Sigmoid colon (tissue), 7 donors: Measurements from ENCODE around the gene GUCY2F. TPM values are rescaled to one million over a fixed set of nuclear protein-coding genes. Genes with fewer than 3 reads are reported as not detected.

ENCODE experiments used
- DNase-seq: peaks from one replicate; pipeline ENCODE4 v3.0.0-alpha.2; 2019
- H3K27ac ChIP-seq, 4 donors: fragments of 200-600 bp; sonication (generic); one replicate each; pipeline ENCODE4 v1.5.1; 2016 to 2019; ENCODE audit warnings: mild to moderate bottlenecking in 1 of 4
- H3K27me3 ChIP-seq, 3 donors: fragments of 200-600 bp; sonication (generic); one replicate each; pipeline ENCODE4 v1.5.1; 2019; ENCODE audit warnings: mild to moderate bottlenecking in 1 of 3
- H3K36me3 ChIP-seq, 4 donors: fragments of 200-600 bp; sonication (generic); one replicate each; pipeline ENCODE4 v1.5.1; 2016 to 2019
- H3K4me1 ChIP-seq, 4 donors: fragments of 200-600 bp; sonication (generic); one replicate each; pipeline ENCODE4 v1.5.1; 2017 to 2019
- H3K4me3 ChIP-seq, 4 donors: fragments of 200-600 bp; sonication (generic); one replicate each; pipeline ENCODE4 v1.5.1; 2017 to 2019; ENCODE audit warnings: mild to moderate bottlenecking in 2 of 4, moderate library complexity in 1 of 4
- H3K9me3 ChIP-seq, 4 donors: fragments of 200-600 bp in 3 of 4; sonication (generic) in 3 of 4; one replicate each; pipeline versions ENCODE4 v1.5.1 to v1.6.1; 2013 to 2019
- CTCF ChIP-seq, 4 experiments: fragments of 450-650 bp in 3 of 4; fragments of 200-600 bp in 1 of 4; IDR thresholded peaks; one replicate each; pipeline ENCODE4 v1.5.1; 2016 to 2019; ENCODE audit warnings: antibody characterized with exemption in 4 of 4, mild to moderate bottlenecking in 3 of 4, moderate library complexity in 2 of 4
- EP300 ChIP-seq, 4 donors: sonication (generic); formaldehyde crosslinking; IDR thresholded peaks; one replicate each; pipeline ENCODE4 v1.6.1; 2017; ENCODE audit warnings: antibody characterized with exemption in 4 of 4
- POLR2A ChIP-seq, 2 donors: fragments of 450-650 bp; IDR thresholded peaks; one replicate each; pipeline ENCODE4 v1.6.1; 2016; ENCODE audit warnings: antibody characterized with exemption in 2 of 2, mild to moderate bottlenecking in 2 of 2, moderate library complexity in 2 of 2
- POLR2AphosphoS5 ChIP-seq, 4 donors: sonication (generic); formaldehyde crosslinking; IDR thresholded peaks; one replicate each; pipeline ENCODE4 v1.6.1; 2017; ENCODE audit warnings: antibody characterized with exemption in 4 of 4
- WGBS, 2 donors: extraction: QIAGEN DNeasy Blood & Tissue Kit; methylation state at CpG; one replicate each; pipeline ENCODE4 v1.1.7; 2013; 5-methylcytosine and 5-hydroxymethylcytosine counted together
- intact Hi-C: fragments of 100-400 bp; cut with DNase I; formaldehyde crosslinking; loops from one replicate; pipeline ENCODE4 v1.15.1; 2023
- polyA plus RNA-seq, 3 donors: library from polyadenylated mRNA; stranded (reverse); fragments of 200-250 nt; gene quantifications; one replicate each; pipeline ENCODE4 v1.2.3, GENCODE V29; 2013
- total RNA-seq, 4 donors: library from RNA; depleted of rRNA; stranded (reverse); fragments of >200 nt; gene quantifications; one replicate each; pipeline ENCODE4 v1.1.0, GENCODE V29; 2016
- donor health status: healthy with polysubstance abuse.
- donor health status: Bipolar disorder and iron deficiency.
- donor health status: healthy.

GUCY2F gene
- total and polyA plus RNA-seq, 7 donors, result 0.28 TPM; not detected in 6

GRCh38 chrX:109374262-109374960 is 107.5 kb downstream of the GUCY2F start:
- intact Hi-C loops, result no loop called here
- no peaks in the 10 kb centered on the region for H3K36me3 ChIP-seq
- H3K4me1 ChIP-seq, result no peaks in the 10 kb centered on the region
- TF ChIP-seq POLR2A (IDR thresholded peaks at IDR 0.05) (no peak), EP300 (IDR thresholded peaks at IDR 0.05) (no peak), CTCF (IDR thresholded peaks at IDR 0.05) (no peak), POLR2AphosphoS5 (IDR thresholded peaks at IDR 0.05) (no peak)
- H3K4me3 ChIP-seq, result no peak overlapping the region
- no peak overlapping the region for H3K27ac ChIP-seq
- DNase-seq, result no peak
- WGBS, 2 donors, result 77 to 83% methylated on average over 1 of the region's 1 CpG
- no peaks in the 10 kb centered on the region for H3K9me3 ChIP-seq
- no peaks in the 10 kb centered on the region for H3K27me3 ChIP-seq

DNA sequence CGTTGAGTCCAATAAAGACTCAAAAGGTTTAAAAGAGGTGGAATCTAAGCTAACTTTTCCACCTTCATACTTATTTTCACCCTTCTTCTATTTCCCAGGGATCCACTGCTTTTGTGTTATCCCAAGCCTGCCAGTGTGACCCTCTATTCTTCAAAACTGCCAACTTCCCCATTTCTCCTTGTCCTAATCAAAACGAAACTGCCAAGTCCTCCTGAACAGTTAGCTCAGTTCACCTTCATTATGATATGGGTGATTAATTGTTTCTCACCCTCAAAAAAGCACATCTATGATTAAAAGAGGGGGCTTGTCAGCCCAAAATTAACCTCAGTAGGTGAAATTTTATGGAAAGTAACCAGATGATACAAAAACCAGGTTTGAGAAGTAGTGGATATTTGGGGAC is 108.4 kb downstream of the GUCY2F start:
- no peaks in the 10 kb centered on the region for H3K4me1 ChIP-seq
- no peaks in the 10 kb centered on the region for H3K9me3 ChIP-seq
- intact Hi-C loops, result no loop called here
- 62 to 68% methylated on average over 2 of the region's 2 CpGs for WGBS, 2 donors
- no peak overlapping the region for H3K27ac ChIP-seq
- DNase-seq, result no peak
- no peaks in the 10 kb centered on the region for H3K27me3 ChIP-seq
- H3K4me3 ChIP-seq, result no peak overlapping the region
- no peak for TF ChIP-seq POLR2A (IDR thresholded peaks at IDR 0.05)
- TF ChIP-seq POLR2AphosphoS5 (IDR thresholded peaks at IDR 0.05), result no peak
- no peaks in the 10 kb centered on the region for H3K36me3 ChIP-seq

- whole genome bisulfite sequencing, 2 donors, result 78 to 88% methylated on average over 2 of the region's 2 CpGs
- intact Hi-C loops, result no loop called here
- no peaks in the 10 kb centered on the region for H3K4me1 ChIP-seq
- no peak overlapping the region for H3K4me3 ChIP-seq
- H3K9me3 ChIP-seq, result no peaks in the 10 kb centered on the region
- no peaks in the 10 kb centered on the region for H3K27me3 ChIP-seq
- no peaks in the 10 kb centered on the region for H3K36me3 ChIP-seq
- no peak for DNase-seq
- H3K27ac ChIP-seq, result no peak overlapping the region
- TF ChIP-seq EP300 (IDR thresholded peaks at IDR 0.05) (no peak), POLR2AphosphoS5 (IDR thresholded peaks at IDR 0.05) (no peak), POLR2A (IDR thresholded peaks at IDR 0.05) (no peak), CTCF (IDR thresholded peaks at IDR 0.05) (no peak)
Measured at GRCh38 chrX:109372716-109373115, 109.2 kb downstream of the GUCY2F start.

DNA sequence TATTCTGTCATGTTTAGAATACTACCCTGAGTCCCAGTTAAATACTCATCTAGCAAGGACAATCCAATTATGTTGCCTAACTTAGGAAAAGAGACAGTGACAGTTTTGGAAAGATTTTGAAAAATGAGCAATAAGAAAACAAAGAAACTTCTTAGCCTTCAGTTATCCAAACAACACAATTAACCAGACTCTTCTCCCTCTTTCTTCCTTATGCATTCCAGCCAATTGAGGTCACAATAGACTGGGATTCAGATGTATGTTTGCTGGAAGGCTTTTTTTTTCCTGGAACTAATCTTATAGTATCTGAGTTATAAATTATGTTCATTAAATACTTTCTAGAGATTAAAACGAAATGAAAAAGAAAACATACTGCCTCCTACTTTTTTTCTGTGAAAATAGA is 109.6 kb downstream of the GUCY2F start:
- Histone ChIP-seq H3K4me3 (no peak overlapping the region), H3K27ac (no peak overlapping the region), H3K27me3 (no peaks in the 10 kb centered on the region), H3K4me1 (no peaks in the 10 kb centered on the region), H3K36me3 (no peaks in the 10 kb centered on the region), H3K9me3 (no peaks in the 10 kb centered on the region)
- WGBS, 2 donors, result 24 to 32% methylated on average over 1 of the region's 1 CpG
- TF ChIP-seq CTCF (IDR thresholded peaks at IDR 0.05) (no peak), POLR2AphosphoS5 (IDR thresholded peaks at IDR 0.05) (no peak), EP300 (IDR thresholded peaks at IDR 0.05) (no peak), POLR2A (IDR thresholded peaks at IDR 0.05) (no peak)
- intact Hi-C loops, result no loop called here
- no peak for DNase-seq

GRCh38 chrX:109362101-109362500 is 119.8 kb downstream of the GUCY2F start:
- 63 to 78% methylated on average over 4 of the region's 4 CpGs for WGBS, 2 donors
- no peak for TF ChIP-seq POLR2A (IDR thresholded peaks at IDR 0.05)
- no peak for TF ChIP-seq EP300 (IDR thresholded peaks at IDR 0.05)
- TF ChIP-seq POLR2AphosphoS5 (IDR thresholded peaks at IDR 0.05), result no peak
- no peak for TF ChIP-seq CTCF (IDR thresholded peaks at IDR 0.05)
- no peak overlapping the region for H3K4me3 ChIP-seq
- H3K4me1 ChIP-seq, result no peaks in the 10 kb centered on the region
- intact Hi-C loops, result no loop called here
- no peak overlapping the region for H3K27ac ChIP-seq
- no peaks in the 10 kb centered on the region for H3K9me3 ChIP-seq
- H3K27me3 ChIP-seq, result no peaks in the 10 kb centered on the region
- no peak for DNase-seq
- no peaks in the 10 kb centered on the region for H3K36me3 ChIP-seq
